GM19193 (cell line): Measurements from ENCODE around the gene TMEM255B.

Experiments
- POLR2A ChIP-seq: IDR thresholded peaks from 4 replicates; pipeline ENCODE4 v1.6.1; 2011; ENCODE audit not compliant: insufficient read depth, insufficient read length; ENCODE audit errors: extremely low read depth

The TMEM255B gene

DNA sequence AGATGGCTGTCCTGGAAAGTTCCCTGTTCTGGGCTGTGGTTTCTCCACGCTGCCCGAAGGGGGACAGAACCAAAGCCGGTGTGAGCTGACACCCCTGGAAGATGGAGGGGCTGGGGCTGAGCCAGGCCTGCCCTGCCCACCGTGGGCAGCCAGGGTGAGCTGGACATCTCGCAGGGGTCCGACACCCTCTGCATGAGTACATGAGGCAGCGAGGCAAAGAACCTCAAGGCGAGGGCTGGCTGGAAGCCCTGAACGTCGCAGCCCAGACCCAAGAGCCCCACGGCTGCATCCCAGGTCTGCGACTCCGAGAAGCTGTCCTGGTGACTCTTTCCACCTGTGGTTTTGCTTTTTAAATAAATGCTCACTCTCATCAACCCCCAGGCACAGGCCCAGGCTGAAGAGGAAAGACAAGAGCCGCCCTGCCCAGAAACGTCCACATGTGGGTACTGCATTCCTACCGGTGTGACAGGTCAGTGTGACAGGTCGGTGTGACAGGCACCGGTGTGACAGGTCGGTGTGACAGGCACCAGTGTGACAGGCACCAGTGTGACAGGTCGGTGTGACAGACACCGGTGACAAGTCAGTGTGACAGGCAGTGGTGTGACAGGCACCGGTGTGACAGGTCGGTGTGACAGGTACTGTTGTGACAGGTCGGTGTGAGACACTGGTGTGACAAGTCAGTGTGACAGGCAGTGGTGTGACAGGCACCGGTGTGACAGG, 74.2 kb downstream of the TMEM255B start:
- no peak for TF ChIP-seq POLR2A

- TF ChIP-seq POLR2A = no peak
These were observed 75.6 kb downstream of the TMEM255B start for GRCh38 chr13:113834496-113835200.

GRCh38 chr13:113835461-113836270, 76.6 kb downstream of the TMEM255B start:
- TF ChIP-seq POLR2A = no peak

GRCh38 chr13:113836768-113837559, 77.9 kb downstream of the TMEM255B start:
- no peak for TF ChIP-seq POLR2A

- no peak for TF ChIP-seq POLR2A
These were observed 78.7 kb downstream of the TMEM255B start for GRCh38 chr13:113837560-113838355.

- no peak for TF ChIP-seq POLR2A
These were observed 79.7 kb downstream of the TMEM255B start for GRCh38 chr13:113838711-113839201.

DNA sequence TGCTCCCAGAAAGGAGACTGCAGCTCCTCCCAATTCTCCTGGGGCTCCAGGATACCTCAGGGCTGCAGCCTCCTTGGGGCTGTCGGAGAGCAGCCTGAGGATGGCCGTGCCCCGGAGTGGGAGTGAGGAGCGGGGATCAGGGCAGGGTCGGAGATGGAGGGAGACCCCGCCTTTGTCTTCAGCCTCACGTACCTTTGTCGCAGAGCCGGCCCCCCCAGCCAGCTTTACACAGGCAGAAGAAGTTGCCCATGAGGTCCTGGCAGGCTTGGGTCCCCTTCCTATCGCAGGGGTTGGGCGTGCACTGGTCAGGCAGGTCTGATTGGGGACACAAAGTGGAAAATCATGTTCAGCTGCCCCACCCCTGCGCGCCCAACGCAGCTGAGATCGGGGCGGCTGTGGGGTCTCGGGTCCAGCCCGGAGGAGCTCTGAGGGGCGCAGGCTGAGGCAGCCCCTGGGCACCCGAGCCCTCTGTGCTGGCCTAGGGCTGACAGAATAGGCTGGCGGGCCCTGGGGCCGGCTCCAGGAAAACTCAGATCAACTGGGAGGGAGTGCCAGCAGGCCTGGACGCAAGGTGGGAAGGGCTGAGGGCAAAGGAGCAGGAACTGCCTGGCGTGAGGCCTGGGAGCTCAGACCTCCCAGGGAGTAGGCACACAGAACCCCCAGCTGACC, 80.6 kb downstream of the TMEM255B start:
- TF ChIP-seq POLR2A = no peak

DNA sequence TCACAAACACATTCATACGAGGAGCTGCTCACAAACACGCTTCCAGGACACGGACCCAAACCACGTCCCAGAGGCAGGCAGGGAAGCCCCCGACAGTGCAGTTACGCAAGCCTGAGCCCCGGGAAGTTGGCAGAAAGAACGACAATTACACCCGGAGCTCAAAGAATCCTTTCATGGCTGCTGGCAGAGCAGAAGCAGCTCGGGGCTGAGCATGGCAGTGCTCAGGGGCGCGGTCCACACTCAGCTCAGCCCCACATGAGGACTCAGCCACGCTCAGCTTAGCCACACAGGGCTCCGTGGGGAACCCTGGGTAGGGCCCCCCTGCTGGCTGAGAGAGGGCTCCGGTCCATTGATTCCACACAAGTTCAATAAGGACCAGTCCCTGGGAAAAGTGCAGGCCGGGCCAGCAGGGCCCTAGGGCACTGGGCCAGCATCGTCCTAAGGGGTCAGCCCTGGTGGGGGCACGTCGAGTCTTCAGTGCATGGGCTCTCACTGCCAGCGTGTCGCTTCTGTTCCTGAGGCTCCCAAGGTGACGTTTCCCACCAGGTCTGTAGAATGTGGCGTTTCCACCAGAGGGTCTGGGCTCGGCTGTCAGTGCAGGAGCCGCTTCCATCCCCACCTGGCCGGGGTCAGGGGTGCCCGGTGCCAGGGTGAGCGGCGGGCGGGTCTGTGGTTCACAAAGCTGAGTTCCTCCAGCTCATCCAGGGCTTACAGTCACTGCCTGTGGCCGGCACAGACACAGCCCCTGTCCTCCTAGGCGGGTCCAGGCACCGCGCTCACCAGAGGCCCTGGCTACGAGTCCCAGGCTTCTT, 81.7 kb downstream of the TMEM255B start:
- no peak for TF ChIP-seq POLR2A

- TF ChIP-seq POLR2A = no peak
These were observed 82.3 kb downstream of the TMEM255B start for GRCh38 chr13:113841353-113841650.

- TF ChIP-seq POLR2A = no peak
These were observed 83.5 kb downstream of the TMEM255B start for GRCh38 chr13:113842336-113843062.

GRCh38 chr13:113843063-113843654, 84.1 kb downstream of the TMEM255B start:
- TF ChIP-seq POLR2A = no peak
